Ascending aorta (tissue), 2 donors: ENCODE measurements around the gene SMCHD1. TPM values are rescaled to one million over a fixed set of nuclear protein-coding genes. Genes with fewer than 3 reads are reported as not detected.
"Not testable (repeated sequence)": the region's sequence is repeated elsewhere in the genome, so short reads cannot be mapped to it uniquely, and the experiment has no call there.

Source experiments
- DNase-seq, 2 donors: peaks; one replicate each; pipeline ENCODE4 v3.0.0-alpha.2; 2019; ENCODE audit warnings: low spot score in 2 of 2
- H3K27ac ChIP-seq, 2 donors: fragments of 200-600 bp; sonication (generic); one replicate each; pipeline ENCODE4 v1.5.1; 2016 to 2017; ENCODE audit warnings: mild to moderate bottlenecking in 1 of 2
- H3K27me3 ChIP-seq: fragments of 200-600 bp; sonication (generic); one replicate; pipeline ENCODE4 v1.5.1; 2017
- H3K36me3 ChIP-seq, 2 donors: fragments of 200-600 bp; sonication (generic); one replicate each; pipeline ENCODE4 v1.5.1; 2016
- H3K4me1 ChIP-seq, 2 donors: fragments of 200-600 bp; sonication (generic); one replicate each; pipeline ENCODE4 v1.5.1; 2016 to 2017; ENCODE audit warnings: mild to moderate bottlenecking in 1 of 2
- H3K4me3 ChIP-seq, 2 donors: fragments of 200-600 bp; sonication (generic); one replicate each; pipeline ENCODE4 v1.5.1; 2016 to 2017; ENCODE audit warnings: mild to moderate bottlenecking in 1 of 2
- H3K9me3 ChIP-seq, 2 donors: fragments of 200-600 bp; sonication (generic); one replicate each; pipeline ENCODE4 v1.5.1; 2016
- CTCF ChIP-seq, 3 experiments: fragments of 200-600 bp in 2 of 3; fragments of 450-650 bp in 1 of 3; sonication (generic) in 2 of 3; IDR thresholded peaks; one replicate each; pipeline ENCODE4 v1.5.1; 2016 to 2019; ENCODE audit warnings: antibody characterized with exemption in 3 of 3, mild to moderate bottlenecking in 1 of 3, moderate library complexity in 1 of 3
- intact Hi-C: fragments of 100-400 bp; cut with DNase I; formaldehyde crosslinking; loops from one replicate; pipeline ENCODE4 v1.15.1; 2023
- total RNA-seq: library from RNA; depleted of rRNA; stranded (reverse); fragments of >200 nt; gene quantifications from one replicate; pipeline ENCODE4 v1.1.0, GENCODE V29; 2016

Gene SMCHD1
- total RNA-seq, 1 donor from 2014 or later = 29.2 TPM

- no peak for TF ChIP-seq CTCF (IDR thresholded peaks at IDR 0.05)
- Histone ChIP-seq H3K4me3 (peak overlapping the region; percentile 83 to 95), H3K27ac (peak overlapping the region; percentile 27 to 50), H3K36me3 (no peaks in the 10 kb centered on the region), H3K27me3 (no peaks in the 10 kb centered on the region), H3K4me1 (peaks cover 3 to 27% of the 10 kb centered on the region in 2 donors), H3K9me3 (no peaks in the 10 kb centered on the region)
- no peak for DNase-seq
- intact Hi-C loops = loop anchor here (5.0 kb wide), 3 partner anchors 199 to 1946 kb away; partner anchors contain the start of gene ENOSF1
These were observed 2.4 kb downstream of the SMCHD1 start for GRCh38 chr18:2657788-2658458.

GRCh38 chr18:2660849-2661248 lies 5.3 kb downstream of the SMCHD1 start:
- H3K27ac ChIP-seq, H3K9me3 ChIP-seq, DNase-seq, H3K27me3 ChIP-seq, intact Hi-C loops, H3K36me3 ChIP-seq, H3K4me3 ChIP-seq: not testable (repeated sequence)
- peaks cover 3 to 27% of the 10 kb centered on the region in 2 donors for H3K4me1 ChIP-seq

- H3K27me3 ChIP-seq, DNase-seq, H3K9me3 ChIP-seq, H3K27ac ChIP-seq, H3K4me3 ChIP-seq, intact Hi-C loops, H3K36me3 ChIP-seq: not testable (repeated sequence)
- H3K4me1 ChIP-seq = peaks cover 3 to 25% of the 10 kb centered on the region in 2 donors
These were observed 6.8 kb downstream of the SMCHD1 start for GRCh38 chr18:2662288-2662687.

GRCh38 chr18:2662990-2663389 lies 7.5 kb downstream of the SMCHD1 start:
- intact Hi-C loops = no loop called here
- no peaks in the 10 kb centered on the region for H3K9me3 ChIP-seq
- no peak for TF ChIP-seq CTCF (IDR thresholded peaks at IDR 0.05)
- no peak for DNase-seq
- peaks cover 3 to 13% of the 10 kb centered on the region in 2 donors for H3K36me3 ChIP-seq
- H3K4me1 ChIP-seq = peaks cover under 1 to 18% of the 10 kb centered on the region in 2 donors
- no peak overlapping the region for H3K27ac ChIP-seq
- H3K4me3 ChIP-seq = no peak overlapping the region
- H3K27me3 ChIP-seq = no peaks in the 10 kb centered on the region

- H3K36me3 ChIP-seq = peaks cover 37 to 76% of the 10 kb centered on the region in 2 donors
- no peaks in the 10 kb centered on the region for H3K4me1 ChIP-seq
- no peaks in the 10 kb centered on the region for H3K27me3 ChIP-seq
- intact Hi-C loops = no loop called here
- no peak for TF ChIP-seq CTCF (IDR thresholded peaks at IDR 0.05)
- no peak for DNase-seq
- no peak overlapping the region for H3K27ac ChIP-seq
- H3K9me3 ChIP-seq = no peaks in the 10 kb centered on the region
- no peak overlapping the region for H3K4me3 ChIP-seq
These were observed 16.9 kb downstream of the SMCHD1 start for GRCh38 chr18:2672410-2672809.

GRCh38 chr18:2672872-2673271 lies 17.3 kb downstream of the SMCHD1 start:
- no peaks in the 10 kb centered on the region for H3K9me3 ChIP-seq
- H3K4me3 ChIP-seq = no peak overlapping the region
- intact Hi-C loops = no loop called here
- H3K4me1 ChIP-seq = no peaks in the 10 kb centered on the region
- TF ChIP-seq CTCF (IDR thresholded peaks at IDR 0.05) = no peak
- no peak overlapping the region for H3K27ac ChIP-seq
- DNase-seq = no peak
- peaks cover 35 to 76% of the 10 kb centered on the region in 2 donors for H3K36me3 ChIP-seq
- no peaks in the 10 kb centered on the region for H3K27me3 ChIP-seq

GRCh38 chr18:2678933-2679332 lies 23.4 kb downstream of the SMCHD1 start:
- DNase-seq, H3K27me3 ChIP-seq, H3K4me3 ChIP-seq, H3K27ac ChIP-seq, H3K4me1 ChIP-seq, intact Hi-C loops, H3K9me3 ChIP-seq: not testable (repeated sequence)
- peaks cover 5 to 38% of the 10 kb centered on the region in 2 donors for H3K36me3 ChIP-seq
